Activated CD4-positive, alpha-beta T cell treated with anti-CD3 and anti-CD28 coated beads for 1 hour (primary cell): ENCODE results near the gene FGD5.

ENCODE experiments used
- DNase-seq: peaks from one replicate; pipeline ENCODE4 v3.0.0-alpha.2; 2020

Gene FGD5

GRCh38 chr3:14857506-14857905 is 38.7 kb downstream of the FGD5 start:
- no peak for DNase-seq

- no peak for DNase-seq
Observed at GRCh38 chr3:14858105-14858504, 39.3 kb downstream of the FGD5 start.

- DNase-seq: no peak
Observed at GRCh38 chr3:14859880-14860279, 41.1 kb downstream of the FGD5 start.

- DNase-seq: no peak
Observed at GRCh38 chr3:14861031-14861430, 42.3 kb downstream of the FGD5 start.

- no peak for DNase-seq
Observed at GRCh38 chr3:14861446-14862302, 42.9 kb downstream of the FGD5 start.

GRCh38 chr3:14862303-14862660 is 43.5 kb downstream of the FGD5 start:
- DNase-seq: no peak

- no peak for DNase-seq
Observed at GRCh38 chr3:14862661-14863230, 44.0 kb downstream of the FGD5 start.

GRCh38 chr3:14863333-14864100 is 44.8 kb downstream of the FGD5 start:
- DNase-seq: no peak

- no peak for DNase-seq
Observed at GRCh38 chr3:14864131-14864530, 45.4 kb downstream of the FGD5 start.

- DNase-seq: no peak
Observed at GRCh38 chr3:14866627-14867026, 47.9 kb downstream of the FGD5 start.

GRCh38 chr3:14867936-14868570 is 49.3 kb downstream of the FGD5 start:
- no peak for DNase-seq

GRCh38 chr3:14869917-14870782 is 51.4 kb downstream of the FGD5 start:
- DNase-seq: no peak

- no peak for DNase-seq
Observed at GRCh38 chr3:14870783-14871060, 52.0 kb downstream of the FGD5 start.

GRCh38 chr3:14871456-14872200 is 52.9 kb downstream of the FGD5 start:
- DNase-seq: no peak

- no peak for DNase-seq
Observed at GRCh38 chr3:14872706-14873105, 53.9 kb downstream of the FGD5 start.

GRCh38 chr3:14874784-14875183 is 56.0 kb downstream of the FGD5 start:
- DNase-seq: no peak

- DNase-seq: no peak
Observed at GRCh38 chr3:14875411-14876175, 56.8 kb downstream of the FGD5 start.

- no peak for DNase-seq
Observed at GRCh38 chr3:14876921-14877333, 58.2 kb downstream of the FGD5 start.

- DNase-seq: no peak
Observed at GRCh38 chr3:14877469-14877868, 58.7 kb downstream of the FGD5 start.

GRCh38 chr3:14879211-14879874 is 60.6 kb downstream of the FGD5 start:
- DNase-seq: no peak
